ENCODE measurements around the gene APCDD1. TPM values are rescaled to one million over a fixed set of nuclear protein-coding genes. Genes with fewer than 3 reads are reported as not detected.
A peak's percentile ranks its signal among the peaks of the same experiment; 100 is the strongest.

Gene APCDD1
- total and polyA plus RNA-seq, 10 donors: 0.93 to 11.8 (median 5.6) TPM

- WGBS, 5 donors: 70 to 90% (median 87%) methylated on average over 2 of the region's 2 CpGs
- Histone ChIP-seq H3K4me3 (no peak overlapping the region), H3K27me3 (replicated peaks in 1 of 7) (peaks cover 0 to 50% (median 21%) of the 10 kb centered on the region in 7 donors), H3K36me3 (no peaks in the 10 kb centered on the region), H3K4me1 (peaks cover 0 to 25% (median 11%) of the 10 kb centered on the region in 6 donors), H3K9me3 (no peaks in the 10 kb centered on the region), H3K27ac (peak overlapping the region in 1 of 8 donors; percentile 23)
- no peak for DNase-seq
- no peak for TF ChIP-seq CTCF (IDR thresholded peaks at IDR 0.05 in 8 of 11, conservative IDR thresholded peaks at IDR 0.05 in 3 of 11)
- no peak for TF ChIP-seq POLR2AphosphoS5 (IDR thresholded peaks at IDR 0.05)
- TF ChIP-seq POLR2A (IDR thresholded peaks at IDR 0.05): no peak
- intact Hi-C loops (cut with DNase I; ENCODE audit: low total_unique reads): no loop called here
Observed at GRCh38 chr18:10450986-10451385, 3.4 kb upstream of the APCDD1 start.

- intact Hi-C loops (cut with DNase I; ENCODE audit: low total_unique reads): no loop called here
- DNase-seq: no peak
- Histone ChIP-seq H3K36me3 (no peaks in the 10 kb centered on the region), H3K4me3 (no peak overlapping the region), H3K27ac (peak overlapping the region in 5 of 8 donors; percentile 42 to 76 (median 71)), H3K4me1 (peaks cover 0 to 27% (median 13%) of the 10 kb centered on the region in 6 donors), H3K27me3 (replicated peaks in 1 of 7) (peaks cover 0 to 68% (median 30%) of the 10 kb centered on the region in 7 donors), H3K9me3 (no peaks in the 10 kb centered on the region)
- TF ChIP-seq POLR2A (IDR thresholded peaks at IDR 0.05) (no peak), POLR2AphosphoS5 (IDR thresholded peaks at IDR 0.05) (no peak), CTCF (IDR thresholded peaks at IDR 0.05 in 8 of 11, conservative IDR thresholded peaks at IDR 0.05 in 3 of 11) (no peak)
- 57 to 71% (median 66%) methylated on average over 11 of the region's 11 CpGs for WGBS, 5 donors
Observed at GRCh38 chr18:10453261-10453805, 1.1 kb upstream of the APCDD1 start.

GRCh38 chr18:10454681-10455557, 484 bp downstream of the APCDD1 start:
- TF ChIP-seq CTCF (IDR thresholded peaks at IDR 0.05 in 8 of 11, conservative IDR thresholded peaks at IDR 0.05 in 3 of 11) (no peak), POLR2A (IDR thresholded peaks at IDR 0.05) (no peak), POLR2AphosphoS5 (IDR thresholded peaks at IDR 0.05) (no peak)
- intact Hi-C loops (cut with DNase I; ENCODE audit: low total_unique reads): no loop called here
- H3K36me3 ChIP-seq: no peaks in the 10 kb centered on the region
- no peak for DNase-seq
- no peaks in the 10 kb centered on the region for H3K9me3 ChIP-seq
- H3K27ac ChIP-seq: peak overlapping the region in 7 of 8 donors; percentile 63 to 81 (median 70)
- 1 to 3% (median 2%) methylated on average over 33 to 94 of the region's 94 CpGs for WGBS, 5 donors
- peaks cover 0 to 27% (median 13%) of the 10 kb centered on the region in 6 donors for H3K4me1 ChIP-seq
- peak overlapping the region; percentile 30 to 72 (median 44) for H3K4me3 ChIP-seq
- H3K27me3 ChIP-seq (replicated peaks in 1 of 7): peaks cover 0 to 78% (median 30%) of the 10 kb centered on the region in 7 donors

Measured in spleen (tissue), 11 donors.